Measurements from ENCODE around the gene WDFY4. TPM values are rescaled to one million over a fixed set of nuclear protein-coding genes. Genes with fewer than 3 reads are reported as not detected.

Gene WDFY4
- total RNA-seq, 1 experiment from 2014 or later: not detected

DNA sequence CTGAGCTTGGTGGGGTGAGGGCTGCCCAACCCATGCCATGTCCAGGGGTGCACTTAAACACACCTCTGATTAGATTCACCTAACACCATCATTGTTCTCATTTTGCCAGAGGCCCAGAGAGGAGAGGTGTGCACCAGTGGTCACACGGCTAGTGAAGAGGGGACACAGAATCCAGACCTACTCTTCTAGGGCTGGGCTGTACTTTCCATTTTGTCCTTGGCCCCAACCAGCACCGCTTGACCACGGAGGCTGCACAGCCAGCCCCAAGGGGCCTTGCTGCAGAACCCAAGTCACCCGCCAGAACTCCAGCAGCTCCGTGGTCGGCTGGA is 246 bp upstream of the WDFY4 start:
- no peak overlapping the region for H3K4me2 ChIP-seq (ENCODE audit: insufficient read depth, insufficient read length, low read length)
- H2BK5ac ChIP-seq (ENCODE audit: insufficient read length, low read length): no peak overlapping the region
- H3K9ac ChIP-seq (ENCODE audit: extremely low read depth, insufficient read length, low read length): no peak overlapping the region
- no peaks in the 10 kb centered on the region for H4K20me1 ChIP-seq (ENCODE audit: control insufficient read depth, insufficient read depth, insufficient read length)
- no peaks in the 10 kb centered on the region for H3K23me2 ChIP-seq (ENCODE audit: insufficient read length, low read depth, low read length, poor library complexity, severe bottlenecking)
- H2AFZ ChIP-seq (ENCODE audit: low read length): no peak overlapping the region
- H3K18ac ChIP-seq (ENCODE audit: insufficient read length, low read depth, low read length): no peak overlapping the region
- H3K27ac ChIP-seq (ENCODE audit: insufficient read length, low read depth, low read length): no peak overlapping the region
- H2BK20ac ChIP-seq (ENCODE audit: low read depth, low read length, poor library complexity, severe bottlenecking): no peak overlapping the region
- TF ChIP-seq, protein P1, sequence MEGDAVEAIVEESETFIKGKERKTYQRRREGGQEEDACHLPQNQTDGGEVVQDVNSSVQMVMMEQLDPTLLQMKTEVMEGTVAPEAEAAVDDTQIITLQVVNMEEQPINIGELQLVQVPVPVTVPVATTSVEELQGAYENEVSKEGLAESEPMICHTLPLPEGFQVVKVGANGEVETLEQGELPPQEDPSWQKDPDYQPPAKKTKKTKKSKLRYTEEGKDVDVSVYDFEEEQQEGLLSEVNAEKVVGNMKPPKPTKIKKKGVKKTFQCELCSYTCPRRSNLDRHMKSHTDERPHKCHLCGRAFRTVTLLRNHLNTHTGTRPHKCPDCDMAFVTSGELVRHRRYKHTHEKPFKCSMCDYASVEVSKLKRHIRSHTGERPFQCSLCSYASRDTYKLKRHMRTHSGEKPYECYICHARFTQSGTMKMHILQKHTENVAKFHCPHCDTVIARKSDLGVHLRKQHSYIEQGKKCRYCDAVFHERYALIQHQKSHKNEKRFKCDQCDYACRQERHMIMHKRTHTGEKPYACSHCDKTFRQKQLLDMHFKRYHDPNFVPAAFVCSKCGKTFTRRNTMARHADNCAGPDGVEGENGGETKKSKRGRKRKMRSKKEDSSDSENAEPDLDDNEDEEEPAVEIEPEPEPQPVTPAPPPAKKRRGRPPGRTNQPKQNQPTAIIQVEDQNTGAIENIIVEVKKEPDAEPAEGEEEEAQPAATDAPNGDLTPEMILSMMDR (conservative IDR thresholded peaks at IDR 0.05): no peak
- H4K8ac ChIP-seq (replicated peaks; ENCODE audit: insufficient read length, low read depth, low read length): no peak overlapping the region
- no peak overlapping the region for H3K4ac ChIP-seq (ENCODE audit: low read depth, low read length)
- H3K79me2 ChIP-seq (ENCODE audit: insufficient read depth, low read length): no peaks in the 10 kb centered on the region
- no peak overlapping the region for H3T11ph ChIP-seq (ENCODE audit: low read length)
- no peaks in the 10 kb centered on the region for H3K4me1 ChIP-seq (ENCODE audit: insufficient read depth, low read length)
- H3K27ac Mint-ChIP-seq: no peak overlapping the region
- H4K91ac ChIP-seq (ENCODE audit: insufficient read length, low read depth, low read length): no peak overlapping the region
- H4K5ac ChIP-seq (ENCODE audit: insufficient read length, low read depth, low read length): no peak overlapping the region
- H2BK120ac ChIP-seq (ENCODE audit: low read depth, low read length, poor library complexity, severe bottlenecking): no peak overlapping the region
- DNase-seq: no peak
- no peak overlapping the region for H2AK5ac ChIP-seq (ENCODE audit: insufficient read length, low read length)
- no CpG with 5 or more reads among the region's 6 CpGs for WGBS (ENCODE audit: extremely low coverage, insufficient read length, low lambda C conversion rate)
- no peaks in the 10 kb centered on the region for H3K36me3 Mint-ChIP-seq (ENCODE audit: insufficient read depth in 1 of 3, low read depth in 3 of 3)
- no peak overlapping the region for H3K14ac ChIP-seq (ENCODE audit: insufficient read depth, low read length)
- no peaks in the 10 kb centered on the region for H3K27me3 Mint-ChIP-seq (ENCODE audit: low read depth)
- no peaks in the 10 kb centered on the region for H3K79me1 ChIP-seq (ENCODE audit: insufficient read depth, low read depth, low read length, poor library complexity, severe bottlenecking)
- no peaks in the 10 kb centered on the region for H3K27me3 ChIP-seq (ENCODE audit: insufficient read depth, low read length)
- H2BK15ac ChIP-seq (ENCODE audit: low read depth, low read length): no peak overlapping the region
- no peak overlapping the region; a peak in 1 of 5 replicates for H3K4me3 Mint-ChIP-seq
- H3K9me3 ChIP-seq (ENCODE audit: control insufficient read depth, low read depth, low read length): no peaks in the 10 kb centered on the region
- no peak overlapping the region for H3K56ac ChIP-seq (ENCODE audit: insufficient read length, low read depth, low read length)
- H2BK12ac ChIP-seq (ENCODE audit: insufficient read length, low read depth, low read length): no peak overlapping the region
- H3K9me3 Mint-ChIP-seq: peaks cover 6 to 7% of the 10 kb centered on the region in 2 experiments; a peak in 2 of 5 replicates
- no peak overlapping the region for H3K23ac ChIP-seq (ENCODE audit: insufficient read length, low read depth, low read length)
- no peaks in the 10 kb centered on the region for H3K4me1 Mint-ChIP-seq

Data from H9 (cell line).